Psoas muscle (tissue), 8 donors: ENCODE data around the gene RNPEP. TPM values are rescaled to one million over a fixed set of nuclear protein-coding genes. Genes with fewer than 3 reads are reported as not detected.

Source experiments
- ATAC-seq, 4 donors: fragments of 200-7000 bp; cut with Tn5 transposase; one replicate each; pipeline ENCODE4 v1.9.1; 2020; ENCODE audit warnings: moderate library complexity in 3 of 4, mild to moderate bottlenecking in 2 of 4
- DNase-seq, 2 donors: peaks; one replicate each; pipeline ENCODE4 v3.0.0-alpha.2; 2020
- H3K27ac ChIP-seq: fragments of 200-600 bp; one replicate; pipeline ENCODE4 v1.8.0; 2022
- H3K27me3 ChIP-seq, 3 donors: fragments of 200-600 bp in 1 of 3; one replicate each; pipeline versions ENCODE4 v1.6.1 to v1.8.0; 2013 to 2022; ENCODE audit warnings: low read length in 2 of 3, mild to moderate bottlenecking in 2 of 3, moderate library complexity in 1 of 3; ENCODE audit not compliant: insufficient read depth in 3 of 3
- H3K36me3 ChIP-seq, 2 donors: fragments of 200-600 bp in 1 of 2; one replicate each; pipeline versions ENCODE4 v1.6.1 to v1.8.0; 2013 to 2022; ENCODE audit warnings: low read depth in 1 of 2, mild to moderate bottlenecking in 1 of 2, moderate library complexity in 1 of 2; ENCODE audit not compliant: insufficient read depth in 1 of 2
- H3K4me1 ChIP-seq: fragments of 200-600 bp; one replicate; pipeline ENCODE4 v1.8.0; 2022
- H3K4me3 ChIP-seq: fragments of 200-600 bp; one replicate; pipeline ENCODE4 v1.8.0; 2022; ENCODE audit warnings: mild to moderate bottlenecking
- H3K9me3 ChIP-seq: fragments of 200-600 bp; one replicate; pipeline ENCODE4 v1.8.0; 2022
- WGBS, 3 donors: extraction: QIAGEN DNeasy Blood & Tissue Kit; methylation state at CpG; one replicate each; pipeline versions ENCODE4 v1.1.6 to v1.1.7; 2013; 5-methylcytosine and 5-hydroxymethylcytosine counted together
- intact Hi-C, 2 donors: fragments of 100-400 bp; cut with DNase I; formaldehyde crosslinking; loops; one replicate each; pipeline versions ENCODE4 v1.11.0 to v1.14.2; 2022
- polyA plus RNA-seq, 3 donors: library from polyadenylated mRNA; stranded (reverse); fragments of 200-250 nt; gene quantifications; one replicate each; pipeline ENCODE4 v1.2.3, GENCODE V29; 2013
- total RNA-seq, 4 donors: library from RNA; stranded (reverse); fragmentation: NEBNext Ultra II Directional in 2 of 4; extraction: Animal tissue kit (Norgen Biotek cat#: 25700) in 2 of 4; gene quantifications; one replicate each; pipeline versions ENCODE4 v1.2.1 to v1.2.4, GENCODE V29; 2021 to 2023
- TF ChIP-seq, protein P1 (sequence below): fragments of 200-600 bp; IDR thresholded peaks from one replicate; pipeline ENCODE4 v1.8.0; 2022; ENCODE audit warnings: antibody characterized with exemption
- donor health status: healthy with polysubstance abuse.
- donor health status: DM: no; HTN: no; CAD: no; lungs with moderate emphysema.
- donor health status: Bipolar disorder and iron deficiency.
- donor health status: healthy.
- donor health status: DM: yes; HTN: yes; CAD: no.
- donor health status: DM: no; HTN: no; CAD: no.
- donor health status: DM: no; HTN: no; CAD: no.
- donor health status: DM: yes; HTN: yes; CAD: no.

The RNPEP gene
- total and polyA plus RNA-seq, 7 donors, result 6.2 to 18.7 (median 14.2) TPM

- WGBS, 3 donors, result 81 to 83% (median 81%) methylated on average over 34 to 35 of the region's 35 CpGs
- Histone ChIP-seq H3K4me1 (no peaks in the 10 kb centered on the region), H3K36me3 (no peaks in the 10 kb centered on the region), H3K4me3 (no peak overlapping the region), H3K27ac (no peak overlapping the region), H3K9me3 (no peaks in the 10 kb centered on the region), H3K27me3 (no peaks in the 10 kb centered on the region)
- intact Hi-C loops, result no loop called here
- ATAC-seq (no peak), DNase-seq (no peak)
- TF ChIP-seq, protein P1, sequence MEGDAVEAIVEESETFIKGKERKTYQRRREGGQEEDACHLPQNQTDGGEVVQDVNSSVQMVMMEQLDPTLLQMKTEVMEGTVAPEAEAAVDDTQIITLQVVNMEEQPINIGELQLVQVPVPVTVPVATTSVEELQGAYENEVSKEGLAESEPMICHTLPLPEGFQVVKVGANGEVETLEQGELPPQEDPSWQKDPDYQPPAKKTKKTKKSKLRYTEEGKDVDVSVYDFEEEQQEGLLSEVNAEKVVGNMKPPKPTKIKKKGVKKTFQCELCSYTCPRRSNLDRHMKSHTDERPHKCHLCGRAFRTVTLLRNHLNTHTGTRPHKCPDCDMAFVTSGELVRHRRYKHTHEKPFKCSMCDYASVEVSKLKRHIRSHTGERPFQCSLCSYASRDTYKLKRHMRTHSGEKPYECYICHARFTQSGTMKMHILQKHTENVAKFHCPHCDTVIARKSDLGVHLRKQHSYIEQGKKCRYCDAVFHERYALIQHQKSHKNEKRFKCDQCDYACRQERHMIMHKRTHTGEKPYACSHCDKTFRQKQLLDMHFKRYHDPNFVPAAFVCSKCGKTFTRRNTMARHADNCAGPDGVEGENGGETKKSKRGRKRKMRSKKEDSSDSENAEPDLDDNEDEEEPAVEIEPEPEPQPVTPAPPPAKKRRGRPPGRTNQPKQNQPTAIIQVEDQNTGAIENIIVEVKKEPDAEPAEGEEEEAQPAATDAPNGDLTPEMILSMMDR, result no peak
Observed at GRCh38 chr1:202012544-202013478, 30.4 kb downstream of the RNPEP start.

- intact Hi-C loops, result no loop called here
- 93 to 94% (median 93%) methylated on average over 12 of the region's 12 CpGs for WGBS, 3 donors
- DNase-seq, result no peak
- Histone ChIP-seq H3K36me3 (no peaks in the 10 kb centered on the region), H3K4me3 (no peak overlapping the region), H3K4me1 (no peaks in the 10 kb centered on the region), H3K27me3 (no peaks in the 10 kb centered on the region), H3K9me3 (no peaks in the 10 kb centered on the region), H3K27ac (no peak overlapping the region)
- TF ChIP-seq, protein P1, result no peak
- ATAC-seq, result no peak
Observed at GRCh38 chr1:202013603-202014002, 31.2 kb downstream of the RNPEP start.

GRCh38 chr1:202014060-202014459 is 31.6 kb downstream of the RNPEP start:
- no peak overlapping the region for H3K27ac ChIP-seq
- intact Hi-C loops, result no loop called here
- H3K9me3 ChIP-seq, result no peaks in the 10 kb centered on the region
- no peaks in the 10 kb centered on the region for H3K36me3 ChIP-seq
- TF ChIP-seq, protein P1, result no peak
- DNase-seq, result no peak
- H3K27me3 ChIP-seq, result no peaks in the 10 kb centered on the region
- no peak for ATAC-seq
- H3K4me3 ChIP-seq, result no peak overlapping the region
- WGBS, 3 donors, result 91 to 93% (median 92%) methylated on average over 6 of the region's 6 CpGs
- no peaks in the 10 kb centered on the region for H3K4me1 ChIP-seq

DNA sequence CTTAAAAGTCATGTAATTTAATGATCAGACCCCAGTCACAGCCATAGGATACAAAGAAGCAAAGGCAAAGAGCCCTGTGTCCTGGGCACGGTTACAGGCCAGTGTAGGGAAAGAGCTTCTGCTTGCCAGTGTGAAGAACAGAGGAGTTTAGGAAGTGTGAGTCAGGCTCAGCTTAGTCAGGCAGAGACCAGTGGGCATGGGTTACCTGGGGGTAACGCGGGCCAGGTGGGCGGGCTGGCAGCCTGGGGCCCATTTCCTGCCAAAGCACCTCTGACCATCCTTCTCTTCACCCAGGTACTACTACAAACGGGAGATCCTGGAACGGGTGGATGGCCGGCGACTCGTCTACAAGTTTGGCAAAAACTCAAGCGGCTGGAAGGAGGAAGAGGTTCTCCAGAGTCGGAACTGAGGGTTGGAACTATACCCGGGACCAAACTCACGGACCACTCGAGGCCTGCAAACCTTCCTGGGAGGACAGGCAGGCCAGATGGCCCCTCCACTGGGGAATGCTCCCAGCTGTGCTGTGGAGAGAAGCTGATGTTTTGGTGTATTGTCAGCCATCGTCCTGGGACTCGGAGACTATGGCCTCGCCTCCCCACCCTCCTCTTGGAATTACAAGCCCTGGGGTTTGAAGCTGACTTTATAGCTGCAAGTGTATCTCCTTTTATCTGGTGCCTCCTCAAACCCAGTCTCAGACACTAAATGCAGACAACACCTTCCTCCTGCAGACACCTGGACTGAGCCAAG is 32.6 kb downstream of the RNPEP start:
- WGBS, 3 donors, result 81 to 82% (median 81%) methylated on average over 17 of the region's 17 CpGs
- intact Hi-C loops, result no loop called here
- Histone ChIP-seq H3K27me3 (no peaks in the 10 kb centered on the region), H3K36me3 (no peaks in the 10 kb centered on the region), H3K4me3 (no peak overlapping the region), H3K4me1 (no peaks in the 10 kb centered on the region), H3K27ac (no peak overlapping the region), H3K9me3 (no peaks in the 10 kb centered on the region)
- TF ChIP-seq, protein P1, result no peak
- DNase-seq (no peak), ATAC-seq (no peak)
